ACC112 (cell line): ENCODE data around the gene OR2A42.
"Not testable (repeated sequence)": the region's sequence is repeated elsewhere in the genome, so short reads cannot be mapped to it uniquely, and the experiment has no call there.

Experiments
- H2AFZ ChIP-seq: fragments of 200-600 bp; sonication (generic); one replicate; pipeline ENCODE4 v1.6.0; 2017; ENCODE audit warnings: antibody characterized with exemption, low read length; ENCODE audit not compliant: unreplicated experiment
- H3K27ac ChIP-seq: fragments of 200-600 bp; sonication (generic); 2 replicates; pipeline ENCODE4 v1.5.1; 2014; ENCODE audit warnings: low read depth, mild to moderate bottlenecking, antibody characterized with exemption, low read length, moderate library complexity
- H3K27me3 ChIP-seq: fragments of 200-600 bp; sonication (generic); 2 replicates; pipeline ENCODE4 v1.6.1; 2014; ENCODE audit warnings: mild to moderate bottlenecking, antibody characterized with exemption, low read length, moderate library complexity, mixed read lengths; ENCODE audit not compliant: insufficient read depth
- H3K36me3 ChIP-seq: fragments of 200-600 bp; sonication (generic); 2 replicates; pipeline ENCODE4 v1.6.1; 2016; ENCODE audit warnings: mild to moderate bottlenecking, antibody characterized with exemption, low read length, moderate library complexity, mixed read lengths; ENCODE audit not compliant: insufficient read depth
- H3K4me1 ChIP-seq: fragments of 200-600 bp; sonication (generic); one replicate; pipeline ENCODE4 v1.6.1; 2016; ENCODE audit warnings: low read length, mixed read lengths; ENCODE audit not compliant: insufficient read depth, unreplicated experiment, control insufficient read depth
- H3K4me3 ChIP-seq: fragments of 200-600 bp; sonication (generic); 2 replicates; pipeline ENCODE4 v1.5.1; 2014; ENCODE audit warnings: mild to moderate bottlenecking, low read depth, low read length
- H3K79me2 ChIP-seq: fragments of 200-600 bp; sonication (generic); one replicate; pipeline ENCODE4 v1.6.0; 2016; ENCODE audit warnings: low read length; ENCODE audit not compliant: control insufficient read depth, unreplicated experiment, insufficient read depth

OR2A42 gene

GRCh38 chr7:144239365-144239764, at the start of gene OR2A42:
Gene OR2A42, minus strand, starts transcription at chr7:144239605. Its CDS starts 6,762 bp downstream, at chr7:144232843.
- not testable (repeated sequence) for H3K4me3 ChIP-seq, H3K27me3 ChIP-seq, H3K27ac ChIP-seq, H2AFZ ChIP-seq, H3K79me2 ChIP-seq, H3K36me3 ChIP-seq, H3K4me1 ChIP-seq

- H3K79me2 ChIP-seq, H3K4me1 ChIP-seq, H3K27me3 ChIP-seq, H2AFZ ChIP-seq, H3K27ac ChIP-seq, H3K36me3 ChIP-seq, H3K4me3 ChIP-seq: not testable (repeated sequence)
Observed at GRCh38 chr7:144287171-144287784, 47.9 kb upstream of the OR2A42 start.

GRCh38 chr7:144283716-144284115, 44.3 kb upstream of the OR2A42 start:
- not testable (repeated sequence) for H3K79me2 ChIP-seq, H3K27me3 ChIP-seq, H3K4me3 ChIP-seq, H3K27ac ChIP-seq, H3K4me1 ChIP-seq, H3K36me3 ChIP-seq, H2AFZ ChIP-seq

GRCh38 chr7:144282490-144282889, 43.1 kb upstream of the OR2A42 start:
- not testable (repeated sequence) for H2AFZ ChIP-seq, H3K4me3 ChIP-seq, H3K36me3 ChIP-seq, H3K27me3 ChIP-seq, H3K4me1 ChIP-seq, H3K27ac ChIP-seq, H3K79me2 ChIP-seq

- H3K27ac ChIP-seq, H3K27me3 ChIP-seq, H2AFZ ChIP-seq, H3K4me3 ChIP-seq, H3K79me2 ChIP-seq, H3K4me1 ChIP-seq, H3K36me3 ChIP-seq: not testable (repeated sequence)
Observed at GRCh38 chr7:144281981-144282380, 42.6 kb upstream of the OR2A42 start.

GRCh38 chr7:144280010-144280409, 40.6 kb upstream of the OR2A42 start:
- not testable (repeated sequence) for H2AFZ ChIP-seq, H3K4me1 ChIP-seq, H3K27ac ChIP-seq, H3K36me3 ChIP-seq, H3K4me3 ChIP-seq, H3K27me3 ChIP-seq, H3K79me2 ChIP-seq

- not testable (repeated sequence) for H3K79me2 ChIP-seq, H3K27me3 ChIP-seq, H3K27ac ChIP-seq, H3K4me1 ChIP-seq, H2AFZ ChIP-seq, H3K4me3 ChIP-seq, H3K36me3 ChIP-seq
Observed at GRCh38 chr7:144275281-144275680, 35.9 kb upstream of the OR2A42 start.

GRCh38 chr7:144269188-144269587, 29.8 kb upstream of the OR2A42 start, which contains the start of gene CTAGE8:
Gene CTAGE8, minus strand, starts transcription at chr7:144269288. Its CDS starts 38 bp downstream, at chr7:144269250.
- not testable (repeated sequence) for H3K27me3 ChIP-seq, H2AFZ ChIP-seq, H3K4me1 ChIP-seq

GRCh38 chr7:144264692-144265091, 25.3 kb upstream of the OR2A42 start, which contains the start of gene OR2A7:
Gene OR2A7, minus strand, starts transcription at chr7:144264792. Its CDS starts 5,164 bp downstream, at chr7:144259628.
- not testable (repeated sequence) for H3K36me3 ChIP-seq, H3K4me3 ChIP-seq, H3K79me2 ChIP-seq, H3K27me3 ChIP-seq, H2AFZ ChIP-seq, H3K27ac ChIP-seq, H3K4me1 ChIP-seq

More at GRCh38 chr7:144269188-144269587, 29.8 kb upstream of the OR2A42 start, which contains the start of gene CTAGE8:
- not testable (repeated sequence) for H3K27ac ChIP-seq, H3K4me3 ChIP-seq, H3K79me2 ChIP-seq, H3K36me3 ChIP-seq

GRCh38 chr7:144262128-144262527, 22.7 kb upstream of the OR2A42 start:
- not testable (repeated sequence) for H2AFZ ChIP-seq, H3K27ac ChIP-seq, H3K27me3 ChIP-seq, H3K4me3 ChIP-seq, H3K4me1 ChIP-seq, H3K36me3 ChIP-seq, H3K79me2 ChIP-seq

- not testable (repeated sequence) for H2AFZ ChIP-seq, H3K79me2 ChIP-seq, H3K27ac ChIP-seq, H3K27me3 ChIP-seq, H3K36me3 ChIP-seq, H3K4me1 ChIP-seq, H3K4me3 ChIP-seq
Observed at GRCh38 chr7:144259067-144259466, 19.7 kb upstream of the OR2A42 start.
